ENCODE data around the gene GCKR.
"Not testable (repeated sequence)": the region's sequence is repeated elsewhere in the genome, so short reads cannot be mapped to it uniquely, and the experiment has no call there.

The GCKR gene

GRCh38 chr2:27537287-27537686, 40.6 kb downstream of the GCKR start:
- no peak for DNase-seq
- TF ChIP-seq GATA1 (IDR thresholded peaks at IDR 0.05; ENCODE audit: low read depth, low read length) (no peak), POLR2A (IDR thresholded peaks at IDR 0.05; ENCODE audit: low read length) (no peak)

GRCh38 chr2:27538839-27539450, 42.3 kb downstream of the GCKR start:
- not testable (repeated sequence) for DNase-seq

- not testable (repeated sequence) for DNase-seq
These were observed 43.0 kb downstream of the GCKR start for GRCh38 chr2:27539649-27540048.

GRCh38 chr2:27544143-27544821, 47.6 kb downstream of the GCKR start:
- no peak for DNase-seq
- TF ChIP-seq GATA1 (IDR thresholded peaks at IDR 0.05; ENCODE audit: low read depth, low read length): no peak

- TF ChIP-seq POLR2A (IDR thresholded peaks at IDR 0.05; ENCODE audit: low read length): no peak
- no peak for TF ChIP-seq GATA1 (IDR thresholded peaks at IDR 0.05; ENCODE audit: low read depth, low read length)
- DNase-seq: no peak
These were observed 48.9 kb downstream of the GCKR start for GRCh38 chr2:27545348-27546141.

GRCh38 chr2:27549303-27549702, 52.7 kb downstream of the GCKR start:
- TF ChIP-seq GATA1 (IDR thresholded peaks at IDR 0.05; ENCODE audit: low read depth, low read length) (no peak), POLR2A (IDR thresholded peaks at IDR 0.05; ENCODE audit: low read length) (no peak)
- DNase-seq: no peak

GRCh38 chr2:27551514-27551913, 54.9 kb downstream of the GCKR start:
- TF ChIP-seq POLR2A (IDR thresholded peaks at IDR 0.05; ENCODE audit: low read length): no peak
- TF ChIP-seq GATA1 (IDR thresholded peaks at IDR 0.05; ENCODE audit: low read depth, low read length): no peak

GRCh38 chr2:27552941-27553340, 56.3 kb downstream of the GCKR start:
- TF ChIP-seq POLR2A (IDR thresholded peaks at IDR 0.05; ENCODE audit: low read length) (no peak), GATA1 (IDR thresholded peaks at IDR 0.05; ENCODE audit: low read depth, low read length) (no peak)
- DNase-seq: no peak

More at GRCh38 chr2:27551514-27551913, 54.9 kb downstream of the GCKR start:
- DNase-seq: no peak

GRCh38 chr2:27554451-27554850, 57.8 kb downstream of the GCKR start:
- not testable (repeated sequence) for DNase-seq

- TF ChIP-seq POLR2A (IDR thresholded peaks at IDR 0.05; ENCODE audit: low read length) (no peak), GATA1 (IDR thresholded peaks at IDR 0.05; ENCODE audit: low read depth, low read length) (no peak)
- DNase-seq: no peak
These were observed 62.6 kb downstream of the GCKR start for GRCh38 chr2:27559228-27559627.

GRCh38 chr2:27561060-27561459, 64.4 kb downstream of the GCKR start:
- no peak for DNase-seq
- TF ChIP-seq POLR2A (IDR thresholded peaks at IDR 0.05; ENCODE audit: low read length): no peak
- no peak for TF ChIP-seq GATA1 (IDR thresholded peaks at IDR 0.05; ENCODE audit: low read depth, low read length)

- no peak for DNase-seq
- no peak for TF ChIP-seq POLR2A (IDR thresholded peaks at IDR 0.05; ENCODE audit: low read length)
- no peak for TF ChIP-seq GATA1 (IDR thresholded peaks at IDR 0.05; ENCODE audit: low read depth, low read length)
These were observed 70.0 kb downstream of the GCKR start for GRCh38 chr2:27566628-27567027.

GRCh38 chr2:27569398-27569797, 72.8 kb downstream of the GCKR start:
- no peak for DNase-seq
- TF ChIP-seq GATA1 (IDR thresholded peaks at IDR 0.05; ENCODE audit: low read depth, low read length): no peak
- TF ChIP-seq POLR2A (IDR thresholded peaks at IDR 0.05; ENCODE audit: low read length): no peak

GRCh38 chr2:27571197-27571596, 74.6 kb downstream of the GCKR start:
- TF ChIP-seq GATA1 (IDR thresholded peaks at IDR 0.05; ENCODE audit: low read depth, low read length) (no peak), POLR2A (IDR thresholded peaks at IDR 0.05; ENCODE audit: low read length) (no peak)

GRCh38 chr2:27571681-27572080, 75.0 kb downstream of the GCKR start:
- TF ChIP-seq POLR2A (IDR thresholded peaks at IDR 0.05; ENCODE audit: low read length): no peak
- TF ChIP-seq GATA1 (IDR thresholded peaks at IDR 0.05; ENCODE audit: low read depth, low read length): no peak

More at GRCh38 chr2:27571197-27571596, 74.6 kb downstream of the GCKR start:
- no peak for DNase-seq

More at GRCh38 chr2:27571681-27572080, 75.0 kb downstream of the GCKR start:
- DNase-seq: no peak

Measured in erythroblast (primary cell).